ENCODE measurements around the gene OTUD6A. TPM values are rescaled to one million over a fixed set of nuclear protein-coding genes. Genes with fewer than 3 reads are reported as not detected.

The OTUD6A gene
- total and polyA plus RNA-seq, 2 donors (not counting 1 experiment from before 2014, with no cell fraction given), result not detected

- no peaks in the 10 kb centered on the region for H3K27me3 ChIP-seq (ENCODE audit: control insufficient read depth, insufficient read depth, low read length)
- peak in 1 of 2 donors; percentile 64 for DNase-seq (ENCODE audit: low read depth in 2 of 2)
- peak overlapping the region; percentile 72 for H3K27ac ChIP-seq (ENCODE audit: insufficient read depth, low read length)
- H3K4me2 ChIP-seq (ENCODE audit: extremely low read depth, insufficient read depth, low read length), result peak overlapping the region; percentile 5
- TF ChIP-seq EZH2 (IDR thresholded peaks at IDR 0.05; ENCODE audit: low read length, missing control alignments), result no peak
- TF ChIP-seq CTCF (conservative IDR thresholded peaks at IDR 0.05 in 1 of 2, IDR thresholded peaks at IDR 0.05 in 1 of 2; ENCODE audit: low read depth in 1 of 2, low read length in 2 of 2), result no peak
- H3K9me3 ChIP-seq (ENCODE audit: control insufficient read depth, insufficient read depth, low read depth, low read length), result no peaks in the 10 kb centered on the region
- no peaks in the 10 kb centered on the region for H3K79me2 ChIP-seq (ENCODE audit: control insufficient read depth, insufficient read depth, low read length)
- peaks cover 7% of the 10 kb centered on the region for H3K4me1 ChIP-seq (ENCODE audit: control insufficient read depth, extremely low read depth, insufficient read depth, low read length)
- H4K20me1 ChIP-seq (ENCODE audit: control insufficient read depth, extremely low read depth, insufficient read depth, low read length), result no peaks in the 10 kb centered on the region
- no peaks in the 10 kb centered on the region for H3K36me3 ChIP-seq (ENCODE audit: control insufficient read depth, insufficient read depth, low read length)
- H2AFZ ChIP-seq (ENCODE audit: low read length), result peak overlapping the region; percentile 51
- no peak overlapping the region for H3K9ac ChIP-seq (ENCODE audit: insufficient read depth, low read length)
- no peak overlapping the region for H3K4me3 ChIP-seq (replicated peaks in 1 of 4; ENCODE audit: control extremely low read depth in 1 of 4, insufficient read depth in 1 of 4, low read depth in 3 of 4, low read length in 4 of 4)
These were observed 25.8 kb downstream of the OTUD6A start for GRCh38 chrX:70087857-70088630.

DNA sequence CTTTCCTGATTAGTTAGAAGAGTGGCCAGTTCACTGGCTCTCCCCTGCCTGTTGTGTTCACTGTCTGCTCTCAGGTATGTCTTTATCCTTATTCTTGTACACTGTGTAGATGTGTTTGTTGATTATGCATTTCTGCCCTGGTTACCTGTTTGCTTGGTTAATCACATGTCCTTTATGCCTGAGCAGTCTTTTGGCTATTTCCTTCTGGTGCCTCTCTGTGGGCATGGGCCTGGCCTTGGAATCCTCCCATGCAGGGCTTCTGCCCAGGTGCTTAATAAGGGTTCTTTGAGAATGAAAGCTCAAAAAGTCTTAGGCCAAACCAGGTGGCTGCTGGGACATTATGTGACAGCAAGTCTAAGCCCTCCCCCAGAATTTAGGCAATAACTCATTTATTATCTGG, 26.5 kb downstream of the OTUD6A start:
- Histone ChIP-seq H3K27ac (ENCODE audit: insufficient read depth, low read length) (no peak overlapping the region), H3K36me3 (ENCODE audit: control insufficient read depth, insufficient read depth, low read length) (no peaks in the 10 kb centered on the region), H3K9me3 (ENCODE audit: control insufficient read depth, insufficient read depth, low read depth, low read length) (no peaks in the 10 kb centered on the region), H2AFZ (ENCODE audit: low read length) (no peak overlapping the region), H3K79me2 (ENCODE audit: control insufficient read depth, insufficient read depth, low read length) (no peaks in the 10 kb centered on the region), H3K9ac (ENCODE audit: insufficient read depth, low read length) (no peak overlapping the region), H3K4me3 (replicated peaks in 1 of 4; ENCODE audit: control extremely low read depth in 1 of 4, insufficient read depth in 1 of 4, low read depth in 3 of 4, low read length in 4 of 4) (no peak overlapping the region), H3K27me3 (ENCODE audit: control insufficient read depth, insufficient read depth, low read length) (no peaks in the 10 kb centered on the region), H3K4me1 (ENCODE audit: control insufficient read depth, extremely low read depth, insufficient read depth, low read length) (peaks cover 7% of the 10 kb centered on the region), H3K4me2 (ENCODE audit: extremely low read depth, insufficient read depth, low read length) (no peak overlapping the region), H4K20me1 (ENCODE audit: control insufficient read depth, extremely low read depth, insufficient read depth, low read length) (no peaks in the 10 kb centered on the region)
- DNase-seq (ENCODE audit: low read depth in 2 of 2), result no peak
- TF ChIP-seq EZH2 (IDR thresholded peaks at IDR 0.05; ENCODE audit: low read length, missing control alignments), result no peak
- TF ChIP-seq CTCF (conservative IDR thresholded peaks at IDR 0.05 in 1 of 2, IDR thresholded peaks at IDR 0.05 in 1 of 2; ENCODE audit: low read depth in 1 of 2, low read length in 2 of 2), result no peak

DNA sequence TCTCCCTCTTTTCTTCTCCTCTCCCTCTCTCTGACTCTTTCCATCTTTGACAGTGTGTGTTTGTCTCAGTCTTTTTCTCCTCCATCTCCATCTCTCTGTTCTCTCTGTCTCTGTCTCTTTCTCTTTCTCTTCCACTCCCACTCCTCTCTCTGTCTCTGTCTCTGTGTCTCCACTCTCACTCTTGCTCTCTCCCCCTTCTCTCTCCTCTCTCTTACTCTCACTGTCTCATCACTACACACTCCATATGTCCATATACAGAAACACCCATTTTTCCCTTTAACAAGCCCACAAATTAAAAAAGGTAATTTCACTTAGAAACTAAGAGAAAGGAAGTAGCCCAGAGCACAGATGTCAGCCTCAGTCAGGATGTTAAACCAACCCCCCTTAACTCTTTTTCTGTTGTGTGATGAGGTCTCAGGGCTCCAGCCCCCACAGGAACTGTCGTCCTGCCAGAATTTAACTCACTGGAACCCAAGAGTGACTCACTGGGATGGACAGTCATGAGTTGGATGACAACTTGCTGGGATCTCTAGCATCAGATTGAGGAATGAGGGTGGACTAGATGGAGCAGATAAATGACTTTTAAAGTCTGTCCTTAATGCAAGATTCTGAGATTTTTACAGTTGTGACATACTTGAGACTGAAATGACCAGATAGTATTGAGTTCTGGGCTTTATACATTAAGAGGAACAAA, 27.5 kb downstream of the OTUD6A start:
- Histone ChIP-seq H3K36me3 (ENCODE audit: control insufficient read depth, insufficient read depth, low read length) (no peaks in the 10 kb centered on the region), H3K27me3 (ENCODE audit: control insufficient read depth, insufficient read depth, low read length) (no peaks in the 10 kb centered on the region), H3K27ac (ENCODE audit: insufficient read depth, low read length) (peak overlapping the region; percentile 57), H3K4me2 (ENCODE audit: extremely low read depth, insufficient read depth, low read length) (peak overlapping the region; percentile 25), H3K4me3 (replicated peaks in 1 of 4; ENCODE audit: control extremely low read depth in 1 of 4, insufficient read depth in 1 of 4, low read depth in 3 of 4, low read length in 4 of 4) (no peak overlapping the region), H3K4me1 (ENCODE audit: control insufficient read depth, extremely low read depth, insufficient read depth, low read length) (peaks cover 7% of the 10 kb centered on the region), H4K20me1 (ENCODE audit: control insufficient read depth, extremely low read depth, insufficient read depth, low read length) (no peaks in the 10 kb centered on the region), H3K9ac (ENCODE audit: insufficient read depth, low read length) (no peak overlapping the region), H3K9me3 (ENCODE audit: control insufficient read depth, insufficient read depth, low read depth, low read length) (no peaks in the 10 kb centered on the region), H2AFZ (ENCODE audit: low read length) (peak overlapping the region; percentile 27), H3K79me2 (ENCODE audit: control insufficient read depth, insufficient read depth, low read length) (no peaks in the 10 kb centered on the region)
- TF ChIP-seq EZH2 (IDR thresholded peaks at IDR 0.05; ENCODE audit: low read length, missing control alignments) (no peak), CTCF (conservative IDR thresholded peaks at IDR 0.05 in 1 of 2, IDR thresholded peaks at IDR 0.05 in 1 of 2; ENCODE audit: low read depth in 1 of 2, low read length in 2 of 2) (no peak)
- peak; percentile 5 to 16 for DNase-seq (ENCODE audit: low read depth in 2 of 2)

Data from fibroblast of lung (primary cell).